ENCODE data around the gene CADM2. TPM values are rescaled to one million over a fixed set of nuclear protein-coding genes. Genes with fewer than 3 reads are reported as not detected.

CADM2 gene
- total and polyA plus RNA-seq, 4 donors = 1.3 to 1.8 TPM; not detected in 2

GRCh38 chr3:85210540-85210939, 251.8 kb downstream of the CADM2 start:
- intact Hi-C loops (cut with DNase I) = no loop called here
- Histone ChIP-seq H3K36me3 (ENCODE audit: control insufficient read depth in 1 of 2, insufficient read depth in 2 of 2, low read length in 1 of 2) (no peaks in the 10 kb centered on the region), H3K9me3 (ENCODE audit: control insufficient read depth, low read length) (no peaks in the 10 kb centered on the region), H3K27me3 (ENCODE audit: control insufficient read depth in 1 of 2, insufficient read depth in 2 of 2, low read length in 1 of 2) (no peaks in the 10 kb centered on the region), H3K4me1 (ENCODE audit: control insufficient read depth in 1 of 2, insufficient read depth in 2 of 2, low read length in 2 of 2) (no peaks in the 10 kb centered on the region), H3K4me3 (ENCODE audit: low read length in 2 of 2) (no peak overlapping the region), H3K27ac (ENCODE audit: low read depth in 1 of 2, low read length in 2 of 2) (no peak overlapping the region)
- 87 to 93% methylated on average over 2 of the region's 2 CpGs for WGBS, 2 donors
- ATAC-seq (ENCODE audit: low FRiP score) = no peak
- no peak for DNase-seq

DNA sequence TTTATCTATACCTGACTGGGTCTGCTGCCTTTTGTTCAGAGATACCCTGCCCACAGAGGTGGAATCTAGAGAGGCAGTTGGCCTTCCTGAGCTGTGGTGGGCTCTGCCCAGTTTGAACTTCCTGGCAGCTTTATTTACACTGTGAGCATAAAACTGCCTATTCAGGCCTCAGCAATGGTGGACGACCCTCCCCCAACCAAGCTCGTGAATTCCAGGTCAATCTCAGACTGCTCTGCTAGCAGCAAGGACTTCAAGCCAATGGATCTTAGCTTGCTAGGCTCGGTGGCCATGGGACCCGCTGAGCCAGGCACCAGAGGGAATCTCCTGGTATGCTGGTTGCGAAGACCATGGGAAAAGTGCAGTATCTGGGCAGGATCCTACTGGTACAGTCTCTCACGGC, 270.2 kb downstream of the CADM2 start:
- no peak for ATAC-seq (ENCODE audit: low FRiP score)
- no peaks in the 10 kb centered on the region for H3K27me3 ChIP-seq (ENCODE audit: control insufficient read depth in 1 of 2, insufficient read depth in 2 of 2, low read length in 1 of 2)
- WGBS, 2 donors = 67 to 76% methylated on average over 6 of the region's 6 CpGs

GRCh38 chr3:85244091-85244490, 285.3 kb downstream of the CADM2 start:
- no peaks in the 10 kb centered on the region for H3K4me1 ChIP-seq (ENCODE audit: control insufficient read depth in 1 of 2, insufficient read depth in 2 of 2, low read length in 2 of 2)
- no peaks in the 10 kb centered on the region for H3K36me3 ChIP-seq (ENCODE audit: control insufficient read depth in 1 of 2, insufficient read depth in 2 of 2, low read length in 1 of 2)
- no peak overlapping the region for H3K27ac ChIP-seq (ENCODE audit: low read depth in 1 of 2, low read length in 2 of 2)
- DNase-seq = no peak
- no peak for ATAC-seq (ENCODE audit: low FRiP score)
- intact Hi-C loops (cut with DNase I) = no loop called here
- no peaks in the 10 kb centered on the region for H3K27me3 ChIP-seq (ENCODE audit: control insufficient read depth in 1 of 2, insufficient read depth in 2 of 2, low read length in 1 of 2)
- H3K4me3 ChIP-seq (ENCODE audit: low read length in 2 of 2) = no peak overlapping the region
- H3K9me3 ChIP-seq (ENCODE audit: control insufficient read depth, low read length) = no peaks in the 10 kb centered on the region
- WGBS, 2 donors = 50 to 63% methylated on average over 4 of the region's 4 CpGs

More for the DNA sequence above, 270.2 kb downstream of the CADM2 start:
- Histone ChIP-seq H3K4me1 (ENCODE audit: control insufficient read depth in 1 of 2, insufficient read depth in 2 of 2, low read length in 2 of 2) (no peaks in the 10 kb centered on the region), H3K9me3 (ENCODE audit: control insufficient read depth, low read length) (no peaks in the 10 kb centered on the region), H3K27ac (ENCODE audit: low read depth in 1 of 2, low read length in 2 of 2) (no peak overlapping the region), H3K36me3 (ENCODE audit: control insufficient read depth in 1 of 2, insufficient read depth in 2 of 2, low read length in 1 of 2) (no peaks in the 10 kb centered on the region), H3K4me3 (ENCODE audit: low read length in 2 of 2) (no peak overlapping the region)
- intact Hi-C loops (cut with DNase I) = no loop called here
- DNase-seq = peak in 1 of 2 donors; percentile 13

DNA sequence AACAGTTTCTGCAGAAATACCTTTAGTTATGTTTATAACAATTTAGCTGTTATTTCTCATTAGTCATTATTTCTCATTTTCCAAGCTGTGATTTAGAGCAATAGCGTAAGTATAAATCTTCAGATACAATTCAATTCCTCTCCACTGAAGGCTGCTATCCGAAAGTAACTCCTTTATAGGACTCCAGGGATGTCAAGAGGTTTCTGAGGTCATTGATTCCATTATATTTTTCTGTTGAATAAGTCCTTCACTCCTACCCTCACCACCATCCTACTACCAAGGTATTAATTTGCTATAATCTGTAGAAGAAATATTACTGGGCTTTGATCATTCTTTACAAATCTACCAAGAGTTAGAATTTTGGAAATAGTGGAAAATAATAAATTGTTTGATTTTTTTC, 285.7 kb downstream of the CADM2 start:
- no peaks in the 10 kb centered on the region for H3K36me3 ChIP-seq (ENCODE audit: control insufficient read depth in 1 of 2, insufficient read depth in 2 of 2, low read length in 1 of 2)
- 54 to 67% methylated on average over 2 of the region's 2 CpGs for WGBS, 2 donors
- H3K4me1 ChIP-seq (ENCODE audit: control insufficient read depth in 1 of 2, insufficient read depth in 2 of 2, low read length in 2 of 2) = no peaks in the 10 kb centered on the region
- no peaks in the 10 kb centered on the region for H3K9me3 ChIP-seq (ENCODE audit: control insufficient read depth, low read length)
- H3K27ac ChIP-seq (ENCODE audit: low read depth in 1 of 2, low read length in 2 of 2) = no peak overlapping the region
- no peak for DNase-seq
- H3K27me3 ChIP-seq (ENCODE audit: control insufficient read depth in 1 of 2, insufficient read depth in 2 of 2, low read length in 1 of 2) = no peaks in the 10 kb centered on the region
- no peak overlapping the region for H3K4me3 ChIP-seq (ENCODE audit: low read length in 2 of 2)
- intact Hi-C loops (cut with DNase I) = no loop called here
- no peak for ATAC-seq (ENCODE audit: low FRiP score)

GRCh38 chr3:85251766-85252165, 293.0 kb downstream of the CADM2 start:
- Histone ChIP-seq H3K4me3 (ENCODE audit: low read length in 2 of 2) (no peak overlapping the region), H3K36me3 (ENCODE audit: control insufficient read depth in 1 of 2, insufficient read depth in 2 of 2, low read length in 1 of 2) (no peaks in the 10 kb centered on the region), H3K27ac (ENCODE audit: low read depth in 1 of 2, low read length in 2 of 2) (no peak overlapping the region), H3K4me1 (ENCODE audit: control insufficient read depth in 1 of 2, insufficient read depth in 2 of 2, low read length in 2 of 2) (no peaks in the 10 kb centered on the region), H3K9me3 (ENCODE audit: control insufficient read depth, low read length) (no peaks in the 10 kb centered on the region), H3K27me3 (ENCODE audit: control insufficient read depth in 1 of 2, insufficient read depth in 2 of 2, low read length in 1 of 2) (no peaks in the 10 kb centered on the region)
- DNase-seq (no peak), ATAC-seq (ENCODE audit: low FRiP score) (no peak)
- WGBS, 2 donors = 82 to 84% methylated on average over 1 of the region's 1 CpG
- intact Hi-C loops (cut with DNase I) = no loop called here

GRCh38 chr3:85252686-85253085, 293.9 kb downstream of the CADM2 start:
- DNase-seq (no peak), ATAC-seq (ENCODE audit: low FRiP score) (no peak)
- WGBS, 2 donors = 10 to 23% methylated on average over 1 of the region's 1 CpG
- H3K4me3 ChIP-seq (ENCODE audit: low read length in 2 of 2) = no peak overlapping the region
- H3K36me3 ChIP-seq (ENCODE audit: control insufficient read depth in 1 of 2, insufficient read depth in 2 of 2, low read length in 1 of 2) = no peaks in the 10 kb centered on the region
- intact Hi-C loops (cut with DNase I) = no loop called here
- H3K27ac ChIP-seq (ENCODE audit: low read depth in 1 of 2, low read length in 2 of 2) = no peak overlapping the region
- no peaks in the 10 kb centered on the region for H3K4me1 ChIP-seq (ENCODE audit: control insufficient read depth in 1 of 2, insufficient read depth in 2 of 2, low read length in 2 of 2)
- H3K27me3 ChIP-seq (ENCODE audit: control insufficient read depth in 1 of 2, insufficient read depth in 2 of 2, low read length in 1 of 2) = no peaks in the 10 kb centered on the region
- no peaks in the 10 kb centered on the region for H3K9me3 ChIP-seq (ENCODE audit: control insufficient read depth, low read length)

- H3K4me3 ChIP-seq (ENCODE audit: low read length in 2 of 2) = no peak overlapping the region
- WGBS, 2 donors = 40 to 55% methylated on average over 3 of the region's 3 CpGs
- ATAC-seq (ENCODE audit: low FRiP score) (no peak), DNase-seq (no peak)
- intact Hi-C loops (cut with DNase I) = no loop called here
- no peaks in the 10 kb centered on the region for H3K9me3 ChIP-seq (ENCODE audit: control insufficient read depth, low read length)
- H3K36me3 ChIP-seq (ENCODE audit: control insufficient read depth in 1 of 2, insufficient read depth in 2 of 2, low read length in 1 of 2) = no peaks in the 10 kb centered on the region
- H3K27me3 ChIP-seq (ENCODE audit: control insufficient read depth in 1 of 2, insufficient read depth in 2 of 2, low read length in 1 of 2) = no peaks in the 10 kb centered on the region
- H3K4me1 ChIP-seq (ENCODE audit: control insufficient read depth in 1 of 2, insufficient read depth in 2 of 2, low read length in 2 of 2) = no peaks in the 10 kb centered on the region
- no peak overlapping the region for H3K27ac ChIP-seq (ENCODE audit: low read depth in 1 of 2, low read length in 2 of 2)
Observed at GRCh38 chr3:85254738-85255137, 295.9 kb downstream of the CADM2 start.

- intact Hi-C loops (cut with DNase I) = no loop called here
- ATAC-seq (ENCODE audit: low FRiP score) (no peak), DNase-seq (no peak)
- WGBS, 2 donors = 15 to 24% methylated on average over 4 of the region's 4 CpGs
- Histone ChIP-seq H3K27ac (ENCODE audit: low read depth in 1 of 2, low read length in 2 of 2) (no peak overlapping the region), H3K9me3 (ENCODE audit: control insufficient read depth, low read length) (no peaks in the 10 kb centered on the region), H3K4me3 (ENCODE audit: low read length in 2 of 2) (no peak overlapping the region), H3K27me3 (ENCODE audit: control insufficient read depth in 1 of 2, insufficient read depth in 2 of 2, low read length in 1 of 2) (no peaks in the 10 kb centered on the region), H3K4me1 (ENCODE audit: control insufficient read depth in 1 of 2, insufficient read depth in 2 of 2, low read length in 2 of 2) (no peaks in the 10 kb centered on the region), H3K36me3 (ENCODE audit: control insufficient read depth in 1 of 2, insufficient read depth in 2 of 2, low read length in 1 of 2) (no peaks in the 10 kb centered on the region)
Observed at GRCh38 chr3:85255949-85256348, 297.2 kb downstream of the CADM2 start.

- intact Hi-C loops (cut with DNase I) = no loop called here
- no peak for ATAC-seq (ENCODE audit: low FRiP score)
- no peaks in the 10 kb centered on the region for H3K36me3 ChIP-seq (ENCODE audit: control insufficient read depth in 1 of 2, insufficient read depth in 2 of 2, low read length in 1 of 2)
- no peak for DNase-seq
- no peaks in the 10 kb centered on the region for H3K4me1 ChIP-seq (ENCODE audit: control insufficient read depth in 1 of 2, insufficient read depth in 2 of 2, low read length in 2 of 2)
- H3K4me3 ChIP-seq (ENCODE audit: low read length in 2 of 2) = no peak overlapping the region
- WGBS, 2 donors = 71 to 72% methylated on average over 5 of the region's 5 CpGs
- H3K27ac ChIP-seq (ENCODE audit: low read depth in 1 of 2, low read length in 2 of 2) = no peak overlapping the region
- H3K27me3 ChIP-seq (ENCODE audit: control insufficient read depth in 1 of 2, insufficient read depth in 2 of 2, low read length in 1 of 2) = no peaks in the 10 kb centered on the region
- H3K9me3 ChIP-seq (ENCODE audit: control insufficient read depth, low read length) = no peaks in the 10 kb centered on the region
Observed at GRCh38 chr3:85258326-85258725, 299.5 kb downstream of the CADM2 start.

Data from aorta (tissue), 5 donors.